ENCODE results near the gene GZMM. TPM values are rescaled to one million over a fixed set of nuclear protein-coding genes. Genes with fewer than 3 reads are reported as not detected.

The GZMM gene
- total RNA-seq, 1 experiment from 2014 or later: not detected

DNA sequence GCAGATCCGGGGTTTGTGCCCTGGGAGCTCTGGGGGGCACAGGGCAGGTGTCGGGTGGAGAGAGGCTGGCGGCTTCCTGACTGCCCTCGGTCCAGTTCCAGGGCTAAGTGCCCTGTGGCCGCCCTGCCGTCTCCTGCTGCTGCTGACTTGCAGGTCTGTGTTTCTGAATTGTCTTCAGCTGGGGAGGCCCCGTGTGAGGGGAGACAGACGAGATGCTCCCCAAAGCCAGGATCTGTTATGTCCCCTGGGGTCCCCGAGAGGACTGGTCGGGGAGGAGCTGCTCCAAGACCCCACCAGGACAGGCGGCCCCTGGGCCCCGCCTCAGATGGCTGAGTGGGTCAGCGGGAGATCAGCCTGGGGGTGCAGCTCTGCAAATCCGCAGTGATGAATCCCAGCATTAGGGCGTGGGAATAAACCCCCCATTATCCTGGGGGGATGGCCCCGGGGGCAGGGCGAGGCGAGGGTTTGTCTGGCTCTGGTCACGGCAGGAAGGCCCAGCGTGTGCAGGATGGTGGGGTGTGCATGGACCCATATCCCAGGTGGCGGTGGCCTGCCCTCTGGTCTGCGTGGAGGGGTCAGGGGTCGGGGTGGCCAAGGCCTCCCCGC lies 50.5 kb downstream of the GZMM start:
- no peak for DNase-seq (ENCODE audit: extremely low read depth, low read depth)

- no peak for DNase-seq (ENCODE audit: extremely low read depth, low read depth)
Measured at GRCh38 chr19:595326-596262, 51.7 kb downstream of the GZMM start.

DNA sequence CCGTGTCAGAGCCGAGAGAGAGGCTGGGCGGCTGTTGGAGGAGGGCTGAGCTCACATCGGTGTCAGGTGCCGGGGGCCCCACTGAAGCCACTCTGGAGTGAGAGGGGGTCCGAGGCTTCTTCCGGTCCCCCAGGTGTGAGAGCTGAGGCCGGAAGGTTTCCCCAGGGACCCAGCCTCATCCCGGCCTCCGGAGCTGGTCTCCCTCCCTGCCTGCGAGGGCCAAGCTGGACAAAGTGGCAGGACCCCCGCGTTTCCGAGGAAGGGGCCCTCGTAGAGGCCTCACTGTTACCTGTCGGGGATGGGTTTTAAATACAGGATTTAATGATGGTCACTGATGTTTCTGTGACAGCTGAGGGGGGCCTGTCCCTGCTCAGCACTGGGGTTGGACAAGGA lies 52.4 kb downstream of the GZMM start:
- DNase-seq (ENCODE audit: extremely low read depth, low read depth): no peak

- DNase-seq (ENCODE audit: extremely low read depth, low read depth): no peak
Measured at GRCh38 chr19:597406-598315, 53.8 kb downstream of the GZMM start.

Other genes starting within 250 kb of the GZMM start
- gene MIER2, start 199.3 kb upstream of the GZMM start, total RNA-seq (2014; rRNA removed; shearing (Covaris generic)): 17.8 and 23.2 TPM in 2 replicates
- 0.05 and 0.12 TPM in 2 replicates for gene C2CD4C, start 134.9 kb upstream of the GZMM start, total RNA-seq (2014; rRNA removed; shearing (Covaris generic))
- gene SHC2, start 83.0 kb upstream of the GZMM start, total RNA-seq (2014; rRNA removed; shearing (Covaris generic)): 0.58 and 1.1 TPM in 2 replicates
- gene MADCAM1, start 47.6 kb upstream of the GZMM start, total RNA-seq (2014; rRNA removed; shearing (Covaris generic)): not detected in 2 replicates
- 10.5 and 14.6 TPM in 2 replicates for gene TPGS1, start 36.6 kb upstream of the GZMM start, total RNA-seq (2014; rRNA removed; shearing (Covaris generic))
- 60.6 and 66.0 TPM in 2 replicates for gene CDC34, start 12.3 kb upstream of the GZMM start, total RNA-seq (2014; rRNA removed; shearing (Covaris generic))
- gene BSG, start 28.5 kb downstream of the GZMM start, total RNA-seq (2014; rRNA removed; shearing (Covaris generic)): 614 and 702 TPM in 2 replicates
- gene HCN2, start 45.8 kb downstream of the GZMM start, total RNA-seq (2014; rRNA removed; shearing (Covaris generic)): 0.45 and 0.63 TPM in 2 replicates
- 25.0 and 29.9 TPM in 2 replicates for gene POLRMT, start 89.5 kb downstream of the GZMM start, total RNA-seq (2014; rRNA removed; shearing (Covaris generic))
- gene FGF22, start 95.8 kb downstream of the GZMM start, total RNA-seq (2014; rRNA removed; shearing (Covaris generic)): not detected in 2 replicates
- gene RNF126, start 119.2 kb downstream of the GZMM start, total RNA-seq (2014; rRNA removed; shearing (Covaris generic)): 27.0 and 33.5 TPM in 2 replicates
- gene FSTL3, start 132.3 kb downstream of the GZMM start, total RNA-seq (2014; rRNA removed; shearing (Covaris generic)): 43.3 and 51.7 TPM in 2 replicates
- not detected in 2 replicates for gene PRSS57, start 151.4 kb downstream of the GZMM start, total RNA-seq (2014; rRNA removed; shearing (Covaris generic))
- gene PALM, start 164.9 kb downstream of the GZMM start, total RNA-seq (2014; rRNA removed; shearing (Covaris generic)): 4.2 and 7.6 TPM in 2 replicates
- 24.1 and 30.1 TPM in 2 replicates for gene MISP, start 207.1 kb downstream of the GZMM start, total RNA-seq (2014; rRNA removed; shearing (Covaris generic))

All from NCI-H460 (cell line).